GM12878 (cell line): Measurements from ENCODE around the gene IKBIP. TPM values are rescaled to one million over a fixed set of nuclear protein-coding genes. Genes with fewer than 3 reads are reported as not detected.

Experiments
- ATAC-seq: fragments of 200-7000 bp; cut with Tn5 transposase; 3 replicates; pipeline ENCODE4 v1.9.1; 2020; ENCODE audit warnings: mild to moderate bottlenecking, moderate library complexity
- BruUV-seq: library from RNA; stranded (reverse); fragments of 400-500 nt; replicated peaks from 2 replicates; lab custom pipeline; 2021; lab: Mats Ljungman, UMichigan
- CTCF ChIA-PET: fragments of 300-600 bp; sonication (Branson Sonifier 250); formaldehyde crosslinking; extraction: SDS; loops from one replicate; lab custom pipeline; 2021; ENCODE audit warnings: inconsistent platforms; lab: Yijun Ruan, JAX
- POLR2A ChIA-PET: fragments of 350-600 bp; formaldehyde crosslinking; extraction: SDS; loops from one replicate; lab custom pipeline; 2021; ENCODE audit warnings: inconsistent platforms; lab: Charles Lee
- RAD21 ChIA-PET: fragments of 300-600 bp; sonication (Branson Sonifier 250); formaldehyde crosslinking; loops from one replicate; lab custom pipeline; 2023; ENCODE audit warnings: antibody characterized with exemption; ENCODE audit not compliant: unreplicated experiment; lab: Charles Lee
- SMC1A ChIA-PET: fragments of 300-600 bp; sonication (Branson Sonifier 250); formaldehyde crosslinking; loops from one replicate; lab custom pipeline; 2023; ENCODE audit not compliant: unreplicated experiment, uncharacterized antibody; lab: Charles Lee
- DNase-seq: peaks from one replicate; pipeline ENCODE4 v3.0.0-alpha.2; 2011; ENCODE audit warnings: low read depth, low spot score
- FAIRE-seq: peaks from 3 replicates; lab custom pipeline; 2011; peaks lifted over from hg19 to GRCh38; lab: Jason Lieb, UNC
- H2AFZ ChIP-seq: 2 replicates; pipeline ENCODE4 v1.6.0; 2011; ENCODE audit warnings: low read depth, low read length, control low read depth; ENCODE audit not compliant: control insufficient read depth
- H3K27ac ChIP-seq: 2 replicates; pipeline ENCODE4 v1.5.1; 2011; ENCODE audit warnings: control low read depth; ENCODE audit not compliant: control insufficient read depth, insufficient read depth
- H3K27me3 ChIP-seq, 2 experiments: replicated peaks in 1 of 2; 2 replicates each; pipeline versions ENCODE4 v1.6.0 to v1.6.1; 2011; ENCODE audit warnings: low read length in 1 of 2; ENCODE audit not compliant: control insufficient read depth in 2 of 2, insufficient read depth in 2 of 2
- H3K36me3 ChIP-seq, 2 experiments: 2 replicates each; pipeline ENCODE4 v1.5.1; 2011; ENCODE audit warnings: low read length in 1 of 2; ENCODE audit not compliant: control insufficient read depth in 2 of 2, insufficient read depth in 2 of 2
- H3K4me1 ChIP-seq: 2 replicates; pipeline ENCODE4 v1.6.1; 2011; ENCODE audit warnings: mild to moderate bottlenecking, low read length, moderate library complexity, mixed read lengths; ENCODE audit not compliant: control insufficient read depth, insufficient read depth
- H3K4me2 ChIP-seq: 2 replicates; pipeline ENCODE4 v1.6.0; 2011; ENCODE audit warnings: control low read depth; ENCODE audit not compliant: control insufficient read depth, insufficient read depth
- H3K4me3 ChIP-seq: fragments of 200-600 bp; sonication (generic); 2 replicates; pipeline ENCODE4 v1.5.1; 2016
- H3K79me2 ChIP-seq: 2 replicates; pipeline ENCODE4 v1.6.0; 2011; ENCODE audit warnings: low read length; ENCODE audit not compliant: control insufficient read depth, insufficient read depth
- H3K9ac ChIP-seq: 2 replicates; pipeline ENCODE4 v1.8.0; 2011; ENCODE audit warnings: low read length, control low read depth, mixed read lengths; ENCODE audit not compliant: control insufficient read depth, insufficient read depth
- H3K9me3 ChIP-seq: replicated peaks from 3 replicates; pipeline ENCODE4 v1.5.1; 2011; ENCODE audit warnings: mild to moderate bottlenecking, low read length; ENCODE audit not compliant: control insufficient read depth, insufficient read depth
- H4K20me1 ChIP-seq: 2 replicates; pipeline ENCODE4 v1.6.0; 2011; ENCODE audit not compliant: control insufficient read depth, insufficient read depth
- BHLHE40 ChIP-seq, 2 experiments: fragments of 450-650 bp in 1 of 2; IDR thresholded peaks; 2 replicates each; pipeline ENCODE4 v1.6.1; 2011 to 2017; ENCODE audit warnings: low read depth in 2 of 2, borderline replicate concordance in 1 of 2, improper control_type of control experiment in 1 of 2, low read length in 1 of 2, mild to moderate bottlenecking in 1 of 2
- CREB1 ChIP-seq: IDR thresholded peaks from 2 replicates; pipeline ENCODE4 v1.6.1; 2012; ENCODE audit warnings: low read depth, mild to moderate bottlenecking, inconsistent platforms
- DPF2 ChIP-seq: fragments of 450-650 bp; IDR thresholded peaks from 2 replicates; pipeline ENCODE4 v1.6.1; 2017; ENCODE audit warnings: mild to moderate bottlenecking
- FOS ChIP-seq: IDR thresholded peaks from 3 replicates; pipeline ENCODE4 v1.6.1; 2011; ENCODE audit warnings: borderline replicate concordance; ENCODE audit not compliant: insufficient read length; ENCODE audit errors: extremely low read depth
- GATAD2B ChIP-seq: fragments of 450-650 bp; conservative IDR thresholded peaks from 2 replicates; pipeline ENCODE4 v1.6.1; 2017; ENCODE audit warnings: low read depth, mild to moderate bottlenecking, moderate library complexity
- IKZF1 ChIP-seq: fragments of 450-650 bp; conservative IDR thresholded peaks from 2 replicates; pipeline ENCODE4 v1.6.1; 2017; ENCODE audit warnings: antibody characterized with exemption, mild to moderate bottlenecking
- IKZF2 ChIP-seq, 2 experiments: fragments of 450-650 bp; IDR thresholded peaks; 2 replicates each; pipeline ENCODE4 v1.6.1; 2017; ENCODE audit warnings: mild to moderate bottlenecking in 2 of 2, moderate library complexity in 2 of 2
- KDM1A ChIP-seq: fragments of 200-600 bp; sonication (generic); IDR thresholded peaks from 2 replicates; pipeline ENCODE4 v1.6.1; 2016; ENCODE audit warnings: borderline replicate concordance
- MTA2 ChIP-seq: fragments of 450-650 bp; IDR thresholded peaks from 2 replicates; pipeline ENCODE4 v1.6.1; 2016; ENCODE audit warnings: low read depth, mild to moderate bottlenecking, moderate library complexity
- NKRF ChIP-seq: fragments of 450-650 bp; conservative IDR thresholded peaks from 2 replicates; pipeline ENCODE4 v1.6.1; 2017; ENCODE audit warnings: mild to moderate bottlenecking, moderate library complexity
- RELB ChIP-seq: fragments of 450-650 bp; IDR thresholded peaks from 2 replicates; pipeline ENCODE4 v1.6.1; 2017; ENCODE audit warnings: low read depth, mild to moderate bottlenecking, moderate library complexity
- SMC3 ChIP-seq: IDR thresholded peaks from 2 replicates; pipeline ENCODE4 v1.6.1; 2011; ENCODE audit warnings: low read length, improper control_type of control experiment, borderline replicate concordance
- YY1 ChIP-seq: IDR thresholded peaks from 2 replicates; pipeline ENCODE4 v1.6.1; 2011; ENCODE audit warnings: low read depth, mild to moderate bottlenecking, low read length
- ZBED1 ChIP-seq: IDR thresholded peaks from 2 replicates; pipeline ENCODE4 v1.6.1; 2016; ENCODE audit warnings: borderline replicate concordance
- WGBS: methylation state at CpG from one replicate; pipeline ENCODE4 v1.1.6; 2016; ENCODE audit warnings: low lambda C conversion rate; ENCODE audit not compliant: insufficient replicate concordance, insufficient coverage; ENCODE audit errors: missing lambda C conversion rate; 5-methylcytosine and 5-hydroxymethylcytosine counted together
- in situ Hi-C: fragments of 300-500 bp; cut with MboI; formaldehyde crosslinking; loops from 9 replicates; pipeline ENCODE4 v1.14.3; 2018; ENCODE audit warnings: mixed read lengths
- intact Hi-C: fragments of 100-400 bp; cut with micrococcal nuclease; formaldehyde crosslinking; loops from one replicate; pipeline ENCODE4 v1.14.2; 2022; ENCODE audit not compliant: unreplicated experiment
- polyA plus RNA-seq, 11 experiments: library from polyadenylated mRNA; depleted of rRNA in 4 of 11; unstranded in 6 of 11; stranded (reverse) in 5 of 11; fragments of >200 nt; fragmentation: Nextera tagmentation in 4 of 11; fragmentation: Illumina TruSeq in 1 of 11; extraction: Ambion mirVana in 4 of 11; extraction: Trizol in 1 of 11; gene quantifications; 1 replicate in 1 of 11; 2 replicates in 10 of 11; pipeline versions ENCODE4 v1.2.1 to v1.2.3, GENCODE V29; 2011 to 2016; ENCODE audit warnings: inconsistent platforms in 2 of 11, missing spikeins in 2 of 11, low read depth in 1 of 11
- total RNA-seq, 4 experiments: library from RNA; depleted of rRNA in 3 of 4; stranded (reverse); fragments of >200 nt in 3 of 4; fragmentation: Illumina TruSeq in 1 of 4; extraction: Trizol in 1 of 4; gene quantifications; 2 replicates each; pipeline versions ENCODE4 v1.2.1 to v1.2.3, GENCODE V29; 2013 to 2021

IKBIP gene
- total and polyA plus RNA-seq, 10 of the 15 experiments (the other 5 are each of a cell fraction or from before 2014, with no cell fraction given), result 5.4 to 34.5 (median 18.4) TPM

DNA sequence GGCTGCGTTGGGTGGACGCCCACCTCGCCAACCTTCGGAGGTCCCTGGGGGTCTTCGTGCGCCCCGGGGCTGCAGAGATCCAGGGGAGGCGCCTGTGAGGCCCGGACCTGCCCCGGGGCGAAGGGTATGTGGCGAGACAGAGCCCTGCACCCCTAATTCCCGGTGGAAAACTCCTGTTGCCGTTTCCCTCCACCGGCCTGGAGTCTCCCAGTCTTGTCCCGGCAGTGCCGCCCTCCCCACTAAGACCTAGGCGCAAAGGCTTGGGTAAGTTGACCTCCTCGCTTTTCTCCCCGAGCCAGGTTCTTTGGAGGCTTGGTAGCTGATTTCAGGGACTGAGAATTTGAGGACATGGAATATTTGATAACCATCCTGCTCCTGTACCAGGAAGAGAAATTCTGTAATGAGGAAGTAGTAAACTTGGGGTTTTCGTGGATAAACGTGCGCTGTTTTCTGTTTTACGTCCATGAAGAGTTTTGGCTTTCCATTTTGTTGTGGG is 1.0 kb upstream of the IKBIP start:
- FAIRE-seq, result no peak
- Histone ChIP-seq H3K79me2 (peaks cover 68% of the 10 kb centered on the region), H3K4me3 (peak overlapping the region; percentile 98), H2AFZ (peak overlapping the region; percentile 72), H3K9me3 (no peaks in the 10 kb centered on the region), H3K4me2 (peak overlapping the region; percentile 75), H3K9ac (peak overlapping the region; percentile 82), H3K4me1 (no peaks in the 10 kb centered on the region), H4K20me1 (no peaks in the 10 kb centered on the region), H3K27me3 (no peaks in the 10 kb centered on the region), H3K27ac (peak overlapping the region; percentile 94), H3K36me3 (peaks cover 0 to 8% of the 10 kb centered on the region in 2 experiments; a peak in 1 of 4 replicates)
- BruUV-seq, result TSS peak; percentile 84
- intact Hi-C loops, result no loop called here
- RAD21 ChIA-PET, result interaction anchor here (1.0 to 1.1 kb wide), 3 partner anchors 50 to 79 kb away, joined by 5 to 12 read pairs (median 6); partner anchors contain the start of gene SLC25A3
- in situ Hi-C loops, result no loop called here
- TF ChIP-seq YY1 (no peak), RELB (peak; percentile 53; the same call in 1 of the 2 replicates), CREB1 (0 out of 2 replicates have a peak, but pooled peaks have one; percentile 18), MTA2 (0 out of 2 replicates have a peak, but pooled peaks have one; percentile 21), ZBED1 (0 out of 2 replicates have a peak, but pooled peaks have one; percentile 2), DPF2 (peak; percentile 24; the same call in 1 of the 2 replicates), KDM1A (no peak), IKZF2 (IDR thresholded peaks at IDR 0.05) (peak; percentile 63 to 72; a peak in 3 of 4 replicates), IKZF1 (peak; percentile 86), BHLHE40 (IDR thresholded peaks at IDR 0.05; ENCODE audit: borderline replicate concordance in 1 of 2, low read depth in 2 of 2, low read length in 1 of 2) (peak; percentile 30 to 40; a peak in 1 of 4 replicates), GATAD2B (peak; percentile 65; the same call in 1 of the 2 replicates), SMC3 (no peak), FOS (no peak), NKRF (0 out of 2 replicates have a peak, but pooled peaks have one; percentile 59)
- no peak for DNase-seq
- SMC1A ChIA-PET, result interaction anchor here (0.7 to 3.8 kb wide), 10 partner anchors 16 to 1736 kb away, joined by 3 to 46 read pairs (median 4); partner anchors contain the start of gene SLC25A3
- CTCF ChIA-PET, result interaction anchor here (0.5 to 1.7 kb wide), 7 partner anchors 10 to 79 kb away, joined by 3 to 21 read pairs (median 4); partner anchors contain the start of gene SLC25A3
- ATAC-seq, result peak; percentile 6
- POLR2A ChIA-PET, result interaction anchor here (1.0 to 6.7 kb wide), 4 partner anchors 10 to 126 kb away, joined by 3 to 41 read pairs (median 4); partner anchors contain the start of gene SLC25A3
- WGBS, result 0% methylated on average over 24 of the region's 24 CpGs
